H9 (cell line): ENCODE results near the gene ENOSF1. TPM values are rescaled to one million over a fixed set of nuclear protein-coding genes. Genes with fewer than 3 reads are reported as not detected.

Experiments
- DNase-seq: peaks from one replicate; pipeline ENCODE4 v3.0.0-alpha.2; 2017
- H2AFZ ChIP-seq: one replicate; pipeline ENCODE4 v1.6.1; 2013; ENCODE audit warnings: mild to moderate bottlenecking, low read length, control low read depth, moderate library complexity
- H2AK5ac ChIP-seq: 2 replicates; pipeline ENCODE4 v1.6.1; 2013; ENCODE audit warnings: low read length, control low read depth, mixed read lengths; ENCODE audit not compliant: insufficient read length
- H2BK120ac ChIP-seq: one replicate; pipeline ENCODE4 v1.6.1; 2013; ENCODE audit warnings: low read depth, mild to moderate bottlenecking, low read length, control low read depth, inconsistent platforms; ENCODE audit not compliant: poor library complexity, severe bottlenecking
- H2BK12ac ChIP-seq: 2 replicates; pipeline ENCODE4 v1.6.1; 2013; ENCODE audit warnings: low read length, control low read depth, mixed read lengths, low read depth; ENCODE audit not compliant: insufficient read length
- H2BK15ac ChIP-seq: 2 replicates; pipeline ENCODE4 v1.6.1; 2013; ENCODE audit warnings: low read depth, low read length, control low read depth
- H2BK20ac ChIP-seq: one replicate; pipeline ENCODE4 v1.6.1; 2013; ENCODE audit warnings: low read depth, mild to moderate bottlenecking, low read length, control low read depth, inconsistent platforms; ENCODE audit not compliant: poor library complexity, severe bottlenecking
- H2BK5ac ChIP-seq: 2 replicates; pipeline ENCODE4 v1.6.1; 2013; ENCODE audit warnings: low read length, control low read depth, mixed read lengths; ENCODE audit not compliant: insufficient read length
- H3K14ac ChIP-seq: 2 replicates; pipeline ENCODE4 v1.6.1; 2013; ENCODE audit warnings: low read length, control low read depth; ENCODE audit not compliant: insufficient read depth
- H3K18ac ChIP-seq: 2 replicates; pipeline ENCODE4 v1.6.1; 2013; ENCODE audit warnings: low read depth, mild to moderate bottlenecking, mixed read lengths, low read length, control low read depth; ENCODE audit not compliant: insufficient read length
- H3K23ac ChIP-seq: 2 replicates; pipeline ENCODE4 v1.6.1; 2013; ENCODE audit warnings: low read length, control low read depth, mixed read lengths, low read depth; ENCODE audit not compliant: insufficient read length
- H3K23me2 ChIP-seq: 2 replicates; pipeline ENCODE4 v1.6.1; 2013; ENCODE audit warnings: low read depth, mild to moderate bottlenecking, mixed read lengths, low read length, control low read depth; ENCODE audit not compliant: insufficient read length, poor library complexity, severe bottlenecking
- H3K27ac ChIP-seq: 2 replicates; pipeline ENCODE4 v1.5.1; 2013; ENCODE audit warnings: low read length, control low read depth, mixed read lengths, low read depth; ENCODE audit not compliant: insufficient read length
- H3K27me3 ChIP-seq: 2 replicates; pipeline ENCODE4 v1.6.1; 2013; ENCODE audit warnings: low read length, control low read depth, inconsistent platforms; ENCODE audit not compliant: insufficient read depth
- H3K4ac ChIP-seq: 2 replicates; pipeline ENCODE4 v1.6.1; 2013; ENCODE audit warnings: low read depth, mild to moderate bottlenecking, control low read depth, inconsistent platforms, low read length, moderate library complexity
- H3K4me1 ChIP-seq: 2 replicates; pipeline ENCODE4 v1.6.1; 2013; ENCODE audit warnings: low read length, control low read depth, inconsistent platforms; ENCODE audit not compliant: insufficient read depth
- H3K4me2 ChIP-seq: 2 replicates; pipeline ENCODE4 v1.6.1; 2013; ENCODE audit warnings: low read length, control low read depth, mixed read lengths; ENCODE audit not compliant: insufficient read length, insufficient read depth
- H3K56ac ChIP-seq: 2 replicates; pipeline ENCODE4 v1.6.1; 2013; ENCODE audit warnings: low read depth, mild to moderate bottlenecking, mixed read lengths, low read length, control low read depth; ENCODE audit not compliant: insufficient read length
- H3K79me1 ChIP-seq: 2 replicates; pipeline ENCODE4 v1.6.1; 2013; ENCODE audit warnings: low read depth, mild to moderate bottlenecking, moderate library complexity, low read length, control low read depth, inconsistent platforms; ENCODE audit not compliant: insufficient read depth, poor library complexity, severe bottlenecking
- H3K79me2 ChIP-seq: 2 replicates; pipeline ENCODE4 v1.6.1; 2013; ENCODE audit warnings: low read length, control low read depth, inconsistent platforms; ENCODE audit not compliant: insufficient read depth
- H3K9ac ChIP-seq: 2 replicates; pipeline ENCODE4 v1.6.1; 2013; ENCODE audit warnings: low read length, control low read depth, mixed read lengths; ENCODE audit not compliant: insufficient read length; ENCODE audit errors: extremely low read depth
- H3K9me3 ChIP-seq: one replicate; pipeline ENCODE4 v1.6.1; 2013; ENCODE audit warnings: low read depth, low read length, inconsistent platforms; ENCODE audit not compliant: control insufficient read depth
- H3T11ph ChIP-seq: one replicate; pipeline ENCODE4 v1.6.1; 2013; ENCODE audit warnings: mild to moderate bottlenecking, low read length, control low read depth, inconsistent platforms
- H4K20me1 ChIP-seq: one replicate; pipeline ENCODE4 v1.6.1; 2013; ENCODE audit not compliant: control insufficient read depth, insufficient read length, insufficient read depth
- H4K5ac ChIP-seq: 2 replicates; pipeline ENCODE4 v1.6.1; 2013; ENCODE audit warnings: low read depth, mild to moderate bottlenecking, mixed read lengths, low read length, control low read depth; ENCODE audit not compliant: insufficient read length
- H4K8ac ChIP-seq: replicated peaks from 2 replicates; pipeline ENCODE4 v1.6.1; 2013; ENCODE audit warnings: low read length, control low read depth, mixed read lengths, low read depth; ENCODE audit not compliant: insufficient read length
- H4K91ac ChIP-seq: 2 replicates; pipeline ENCODE4 v1.6.1; 2013; ENCODE audit warnings: low read depth, mild to moderate bottlenecking, moderate library complexity, mixed read lengths, low read length, control low read depth; ENCODE audit not compliant: insufficient read length
- H3K27ac Mint-ChIP-seq, 3 experiments: 2 replicates in 2 of 3; 3 replicates in 1 of 3; pipeline ENCODE4 v1.8.0; 2020 to 2021; ENCODE audit warnings: mixed read lengths in 3 of 3, mild to moderate bottlenecking in 1 of 3, moderate library complexity in 1 of 3
- H3K27me3 Mint-ChIP-seq: 2 replicates; pipeline ENCODE4 v1.8.0; 2021; ENCODE audit warnings: low read depth, mild to moderate bottlenecking, moderate library complexity, mixed read lengths
- H3K36me3 Mint-ChIP-seq, 3 experiments: 2 replicates in 2 of 3; 3 replicates in 1 of 3; pipeline ENCODE4 v1.8.0; 2020 to 2021; ENCODE audit warnings: low read depth in 3 of 3, mixed read lengths in 3 of 3; ENCODE audit not compliant: insufficient read depth in 1 of 3
- H3K4me1 Mint-ChIP-seq, 2 experiments: 2 replicates each; pipeline ENCODE4 v1.8.0; 2020; ENCODE audit warnings: mixed read lengths in 2 of 2
- H3K4me3 Mint-ChIP-seq, 2 experiments: 2 replicates in 1 of 2; 3 replicates in 1 of 2; pipeline ENCODE4 v1.8.0; 2020 to 2021; ENCODE audit warnings: mild to moderate bottlenecking in 2 of 2, mixed read lengths in 2 of 2, moderate library complexity in 1 of 2
- H3K9me3 Mint-ChIP-seq, 2 experiments: 2 replicates in 1 of 2; 3 replicates in 1 of 2; pipeline ENCODE4 v1.8.0; 2020; ENCODE audit warnings: mild to moderate bottlenecking in 2 of 2, mixed read lengths in 2 of 2, moderate library complexity in 1 of 2
- CTCF ChIP-seq: fragments of 200-600 bp; sonication (generic); conservative IDR thresholded peaks from 3 replicates; pipeline ENCODE4 v1.8.0; 2021; ENCODE audit warnings: antibody characterized with exemption, mild to moderate bottlenecking
- WGBS: extraction: QIAGEN DNeasy Blood & Tissue Kit; methylation state at CpG from one replicate; pipeline ENCODE4 v1.1.7; 2013; ENCODE audit warnings: missing lambda C conversion rate, low lambda C conversion rate, mixed read lengths; ENCODE audit not compliant: insufficient read length; ENCODE audit errors: extremely low coverage; 5-methylcytosine and 5-hydroxymethylcytosine counted together
- total RNA-seq: library from RNA; stranded (reverse); gene quantifications from 2 replicates; pipeline ENCODE4 v1.2.1, GENCODE V29; 2021

Gene ENOSF1
- total RNA-seq, 1 experiment from 2014 or later = 40.3 TPM

- Mint-ChIP-seq H3K36me3 (peaks cover 4 to 26% (median 10%) of the 10 kb centered on the region in 3 experiments; a peak in 5 of 7 replicates), H3K4me1 (peaks cover 6 to 7% of the 10 kb centered on the region in 2 experiments), H3K4me3 (peak overlapping the region; percentile 77 to 80), H3K27me3 (peaks cover 5% of the 10 kb centered on the region), H3K27ac (peak overlapping the region in 1 of 3 experiments; percentile 49; a peak in 1 of 7 replicates), H3K9me3 (peaks cover 3 to 7% of the 10 kb centered on the region in 2 experiments; a peak in 3 of 5 replicates)
- Histone ChIP-seq H3K27me3 (no peaks in the 10 kb centered on the region), H3K56ac (no peak overlapping the region), H3K9me3 (no peaks in the 10 kb centered on the region), H2BK5ac (no peak overlapping the region), H4K5ac (no peak overlapping the region), H2BK15ac (no peak overlapping the region), H3K79me2 (no peaks in the 10 kb centered on the region), H3K4me1 (0 out of 2 replicates have a peak, but pooled peaks cover 2% of the 10 kb centered on the region), H3T11ph (no peak overlapping the region), H3K4ac (no peak overlapping the region), H3K18ac (no peak overlapping the region), H2BK20ac (no peak overlapping the region), H3K23me2 (peaks cover 8% of the 10 kb centered on the region), H2BK12ac (no peak overlapping the region), H4K91ac (no peak overlapping the region), H3K79me1 (peaks cover 3% of the 10 kb centered on the region), H4K8ac (no peak overlapping the region), H2BK120ac (no peak overlapping the region), H2AK5ac (no peak overlapping the region), H3K9ac (peak overlapping the region; percentile 57), H3K23ac (no peak overlapping the region), H2AFZ (peak overlapping the region; percentile 59), H3K4me2 (peak overlapping the region; percentile 81), H3K27ac (no peak overlapping the region), H3K14ac (peak overlapping the region; percentile 76), H4K20me1 (no peaks in the 10 kb centered on the region)
- no CpG with 5 or more reads among the region's 42 CpGs for WGBS
- no peak for DNase-seq
- no peak for TF ChIP-seq CTCF
Measured at GRCh38 chr18:711657-712400, 601 bp downstream of the ENOSF1 start.
